Occipital lobe (tissue), 2 donors: Measurements from ENCODE around the gene RHBDL1. TPM values are rescaled to one million over a fixed set of nuclear protein-coding genes. Genes with fewer than 3 reads are reported as not detected.
A peak's percentile ranks its signal among the peaks of the same experiment; 100 is the strongest.
"Not testable (repeated sequence)": the region's sequence is repeated elsewhere in the genome, so short reads cannot be mapped to it uniquely, and the experiment has no call there.

Source experiments
- DNase-seq: peaks from one replicate; lab custom pipeline; 2025; lab: John Stamatoyannopoulos, UW
- total RNA-seq: library from RNA; depleted of rRNA; stranded (reverse); fragments of >200 nt; gene quantifications from one replicate; pipeline ENCODE4 v1.2.3, GENCODE V29; 2014

Gene RHBDL1
- total RNA-seq, 1 donor from 2014 or later: 1.4 TPM

DNA sequence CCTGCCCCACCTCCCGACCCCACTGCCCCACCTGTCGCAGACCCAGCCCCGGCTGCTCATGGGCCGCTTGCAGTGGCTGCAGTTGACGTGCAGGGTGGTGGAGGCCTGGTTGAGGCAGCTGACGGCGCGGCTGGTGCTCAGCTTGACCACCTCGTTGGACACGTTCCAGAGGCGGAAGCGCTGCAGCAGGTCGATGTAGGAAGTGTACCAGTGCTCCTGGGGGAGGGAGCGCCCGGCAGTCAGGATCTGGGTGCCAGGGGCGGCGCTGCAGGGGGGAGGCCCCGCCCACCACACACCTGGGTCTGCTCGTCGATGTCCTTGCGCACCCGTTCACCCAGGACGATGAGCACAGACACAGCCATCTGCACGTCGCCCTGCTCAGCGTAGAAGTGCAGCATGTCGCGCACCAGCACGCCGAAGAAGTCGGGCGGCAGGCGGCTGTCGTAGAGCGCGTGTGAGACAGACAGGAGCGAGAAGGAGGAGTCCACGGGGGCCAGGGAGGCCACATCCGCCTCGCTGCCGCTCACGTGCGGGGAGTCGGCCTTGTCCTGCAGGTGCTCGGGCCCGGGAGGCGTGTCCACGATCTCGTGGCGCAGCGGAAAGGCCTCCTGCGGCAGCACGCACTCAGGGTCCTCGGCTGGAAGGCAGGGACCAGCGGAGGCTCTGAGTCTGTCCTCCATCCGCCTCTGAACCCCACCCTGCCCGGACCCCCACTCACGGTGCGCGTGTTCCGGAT is 9.7 kb downstream of the RHBDL1 start:
- no peak for DNase-seq

- DNase-seq: no peak
These were observed 10.5 kb downstream of the RHBDL1 start for GRCh38 chr16:685967-686366.

DNA sequence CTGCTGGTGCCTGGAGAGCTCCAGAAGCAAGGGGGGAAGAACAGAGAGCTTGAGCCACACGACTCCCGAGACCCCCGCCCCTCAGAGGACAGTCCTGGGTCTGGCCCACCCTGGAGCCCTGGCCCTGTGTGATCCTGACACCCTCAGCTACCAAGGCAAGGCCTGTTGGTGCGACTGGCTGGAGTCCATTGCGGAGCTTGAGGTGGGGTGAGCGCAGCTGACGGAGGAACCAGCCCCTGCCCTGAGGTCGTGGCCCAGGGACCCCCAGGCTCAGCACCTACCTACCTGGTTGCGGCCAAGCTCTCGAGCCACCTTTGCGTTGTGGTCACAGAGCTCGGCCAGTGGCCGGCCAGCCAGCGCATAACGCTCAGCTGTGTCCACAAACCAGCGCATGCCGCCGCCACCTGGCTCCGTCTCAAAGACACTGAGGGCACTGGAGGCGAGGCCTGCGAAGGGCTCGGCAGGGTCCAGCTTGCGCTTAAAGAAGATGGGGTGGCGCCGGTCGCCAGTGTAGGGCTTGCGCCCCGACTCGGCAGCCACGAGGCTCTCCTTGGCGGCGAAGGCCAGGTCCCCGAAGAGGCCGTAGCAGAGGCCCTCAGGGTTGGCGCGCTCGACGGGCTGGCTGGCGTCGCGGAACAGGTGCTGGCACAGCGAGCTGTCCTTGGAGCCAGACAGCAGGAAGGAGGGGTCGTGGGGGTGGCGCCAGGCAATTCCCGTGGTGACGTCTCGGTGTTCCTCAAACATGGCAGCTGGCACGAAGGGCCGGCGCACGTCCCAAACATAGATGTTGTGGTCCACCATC is 11.2 kb downstream of the RHBDL1 start:
- no peak for DNase-seq

GRCh38 chr16:687499-687898 is 12.0 kb downstream of the RHBDL1 start:
- DNase-seq: no peak

DNA sequence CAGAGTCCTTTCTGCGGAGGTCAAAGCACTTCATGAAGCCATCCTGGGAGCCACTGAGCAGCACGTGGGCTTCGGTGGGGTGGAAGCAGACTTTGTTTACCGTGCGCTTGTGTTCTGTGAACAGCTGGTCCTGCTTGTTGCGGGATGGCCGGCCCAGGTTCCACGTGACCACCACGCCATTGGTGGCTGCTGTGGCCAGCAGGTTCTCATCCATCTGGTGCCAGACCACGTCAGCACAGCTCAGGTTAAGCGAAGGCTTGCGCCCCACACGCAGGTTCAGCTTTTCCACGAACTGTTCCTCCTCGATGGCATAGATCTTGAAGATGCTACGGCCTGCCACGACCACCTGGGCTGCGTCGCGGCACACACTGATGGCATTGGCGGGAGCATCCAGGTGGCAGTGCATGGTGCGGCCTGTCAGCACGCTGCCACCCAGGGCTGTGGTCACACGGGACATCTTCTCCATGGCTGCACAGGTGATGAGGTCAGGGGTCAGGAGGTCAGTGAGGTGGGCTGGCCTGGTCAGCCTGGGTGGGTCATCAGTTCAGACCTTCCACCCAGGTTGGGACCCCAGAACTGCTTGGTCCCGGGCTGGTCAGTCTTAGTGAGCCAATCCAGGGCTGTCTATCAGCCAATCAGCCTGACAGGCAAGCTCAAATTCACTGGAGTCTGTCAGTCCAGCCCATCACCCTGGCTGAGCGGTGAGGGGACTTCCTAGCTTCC is 13.9 kb downstream of the RHBDL1 start:
- no peak for DNase-seq

DNA sequence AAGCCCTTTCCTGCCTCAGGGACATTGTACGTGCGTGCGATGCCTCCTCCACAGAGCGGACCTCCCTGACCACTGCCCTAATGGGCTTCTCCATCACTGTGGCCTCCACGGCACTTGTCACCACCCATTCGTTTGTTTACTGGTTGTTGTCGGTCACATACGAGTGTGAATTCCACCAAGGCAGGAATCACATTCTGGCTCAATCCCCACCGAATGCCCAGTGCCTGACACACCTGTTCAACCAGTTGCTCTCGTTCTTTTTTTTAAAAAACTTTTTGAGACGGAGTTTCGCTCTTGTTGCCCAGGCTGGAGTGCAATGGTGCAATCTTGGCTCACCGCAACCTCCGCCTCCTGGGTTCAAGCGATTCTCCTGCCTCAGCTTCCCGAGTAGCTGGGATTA is 15.8 kb downstream of the RHBDL1 start:
- DNase-seq: not testable (repeated sequence)

DNA sequence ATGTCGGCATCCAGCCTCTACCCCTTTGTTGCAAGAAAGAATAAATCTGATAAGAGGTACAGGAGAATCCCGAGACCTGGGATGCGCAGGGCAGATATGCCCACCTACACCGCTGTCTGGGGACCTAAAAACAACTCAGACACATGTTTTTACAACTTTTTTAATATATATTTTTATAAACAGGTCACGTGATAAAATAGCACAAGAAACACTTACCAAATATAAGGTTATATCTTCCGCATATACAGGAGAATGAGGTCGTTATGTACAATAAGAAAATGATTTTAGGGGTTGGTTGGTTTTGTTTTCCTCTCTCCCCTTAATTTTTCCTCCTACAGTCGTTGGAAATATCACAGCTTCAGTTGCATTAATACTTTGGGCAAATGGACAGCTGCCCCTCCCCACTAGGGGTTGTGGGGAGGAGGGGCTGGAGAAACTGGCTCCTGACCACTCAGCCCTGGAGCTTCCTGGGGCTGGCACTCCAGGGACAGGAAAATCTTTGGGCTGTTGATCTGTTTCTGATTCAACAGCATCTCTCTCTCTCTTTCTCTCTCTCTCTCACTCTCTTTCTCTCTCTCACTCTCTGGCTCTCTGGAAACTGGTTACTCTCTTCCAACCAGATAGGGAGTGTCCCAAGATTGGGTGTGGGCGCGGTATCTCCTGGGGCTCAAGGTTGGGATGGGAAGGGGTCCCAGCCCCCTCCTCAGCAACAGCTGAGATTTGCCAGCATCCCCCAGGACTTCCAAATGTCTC is 17.1 kb downstream of the RHBDL1 start:
- DNase-seq: no peak

- no peak for DNase-seq
These were observed 17.9 kb downstream of the RHBDL1 start for GRCh38 chr16:693364-693763.

GRCh38 chr16:693766-694165 is 18.3 kb downstream of the RHBDL1 start:
- no peak for DNase-seq

DNA sequence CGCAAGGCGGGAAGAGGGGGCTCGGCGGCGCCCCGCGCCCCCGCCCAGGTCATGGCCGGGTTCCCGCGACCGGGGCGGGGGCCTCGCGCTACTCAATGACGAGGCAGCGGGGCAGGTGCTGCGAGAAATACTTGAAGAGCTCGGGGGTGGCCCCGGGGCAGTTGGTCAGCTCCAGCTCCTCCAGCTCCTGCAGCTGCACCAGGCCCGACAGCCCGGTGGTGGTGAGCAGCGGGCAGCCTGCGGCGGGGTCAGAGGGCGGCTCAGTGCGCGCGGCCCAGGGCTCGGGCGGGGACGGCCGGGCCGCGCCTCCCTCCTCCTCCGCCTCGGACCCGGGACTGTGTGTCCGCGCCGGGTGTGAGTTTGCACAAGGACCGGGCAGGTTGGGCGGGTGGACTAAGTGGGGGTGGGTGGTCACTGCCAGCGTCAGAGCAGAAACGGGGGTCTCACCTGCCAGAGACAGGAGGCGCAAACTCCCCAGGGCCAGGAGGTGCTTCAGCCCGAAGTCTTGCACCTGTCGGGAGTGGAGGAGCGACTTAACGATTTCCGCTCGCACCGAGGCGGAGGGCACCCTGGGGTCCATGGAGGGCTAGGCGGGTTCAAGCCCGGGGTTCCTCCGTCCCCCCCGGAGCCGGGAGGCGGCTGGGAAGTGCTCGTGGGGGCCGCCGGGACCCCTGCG is 18.9 kb downstream of the RHBDL1 start:
- DNase-seq: no peak

DNA sequence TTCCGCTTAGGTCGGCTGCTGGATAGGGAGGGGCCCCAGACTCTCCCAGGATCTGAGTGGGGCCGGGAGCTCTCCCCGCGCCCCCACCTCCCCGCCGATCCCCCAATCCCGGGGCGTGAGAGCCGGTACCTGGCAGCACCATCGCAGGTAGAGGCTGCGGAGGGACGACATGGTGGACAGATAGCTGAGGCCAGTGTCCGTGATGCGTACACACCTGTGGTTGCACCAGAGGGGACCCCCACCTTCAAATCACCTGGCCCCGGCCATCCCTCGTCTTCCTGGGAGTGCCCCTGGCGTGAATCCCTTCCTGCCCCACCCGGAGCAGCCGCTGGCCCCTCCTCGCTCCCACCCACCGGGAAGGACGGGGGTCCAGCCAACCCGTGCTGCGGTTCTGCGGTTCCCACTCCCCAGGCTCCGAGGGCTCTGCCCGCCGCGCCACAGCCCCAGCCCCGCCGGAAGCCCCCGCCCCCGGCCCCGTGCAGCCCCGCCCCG is 19.4 kb downstream of the RHBDL1 start:
- DNase-seq: no peak

DNA sequence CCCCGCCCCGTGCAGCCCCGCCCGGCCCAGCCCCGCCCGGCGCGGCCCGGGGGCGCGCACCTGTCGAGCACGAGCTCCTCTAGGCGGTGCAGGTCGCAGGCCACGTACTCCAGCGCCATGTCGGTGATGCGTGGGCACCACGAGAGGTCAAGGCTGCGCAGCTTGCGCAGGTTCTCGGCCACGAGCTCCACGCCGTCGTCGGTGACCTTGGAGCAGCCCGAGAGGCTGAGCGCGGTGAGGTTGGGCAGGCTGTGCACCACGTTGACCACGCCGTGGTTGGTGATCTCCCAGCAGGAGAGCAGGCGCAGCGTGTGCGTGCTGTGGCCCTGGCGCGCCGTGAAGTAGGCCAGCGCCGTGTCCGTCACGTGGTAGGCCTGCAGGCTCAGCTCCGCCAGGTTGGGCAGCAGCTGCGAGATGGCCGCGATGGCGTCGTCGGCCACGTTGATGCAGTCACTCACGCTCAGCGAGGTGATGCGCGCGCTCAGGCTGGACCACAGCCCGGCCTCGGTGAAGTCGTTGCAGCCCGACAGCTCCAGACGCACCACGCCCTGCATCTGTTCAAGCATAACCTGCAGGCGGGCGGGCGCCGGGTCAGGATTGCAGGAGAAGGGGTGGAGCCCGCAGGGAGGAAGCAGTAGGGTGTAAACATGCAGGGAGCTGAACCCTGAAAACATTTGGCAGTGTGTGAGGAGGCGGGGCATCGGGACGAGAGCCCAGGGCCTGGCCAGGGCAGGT is 20.1 kb downstream of the RHBDL1 start:
- peak; percentile 43 for DNase-seq

DNA sequence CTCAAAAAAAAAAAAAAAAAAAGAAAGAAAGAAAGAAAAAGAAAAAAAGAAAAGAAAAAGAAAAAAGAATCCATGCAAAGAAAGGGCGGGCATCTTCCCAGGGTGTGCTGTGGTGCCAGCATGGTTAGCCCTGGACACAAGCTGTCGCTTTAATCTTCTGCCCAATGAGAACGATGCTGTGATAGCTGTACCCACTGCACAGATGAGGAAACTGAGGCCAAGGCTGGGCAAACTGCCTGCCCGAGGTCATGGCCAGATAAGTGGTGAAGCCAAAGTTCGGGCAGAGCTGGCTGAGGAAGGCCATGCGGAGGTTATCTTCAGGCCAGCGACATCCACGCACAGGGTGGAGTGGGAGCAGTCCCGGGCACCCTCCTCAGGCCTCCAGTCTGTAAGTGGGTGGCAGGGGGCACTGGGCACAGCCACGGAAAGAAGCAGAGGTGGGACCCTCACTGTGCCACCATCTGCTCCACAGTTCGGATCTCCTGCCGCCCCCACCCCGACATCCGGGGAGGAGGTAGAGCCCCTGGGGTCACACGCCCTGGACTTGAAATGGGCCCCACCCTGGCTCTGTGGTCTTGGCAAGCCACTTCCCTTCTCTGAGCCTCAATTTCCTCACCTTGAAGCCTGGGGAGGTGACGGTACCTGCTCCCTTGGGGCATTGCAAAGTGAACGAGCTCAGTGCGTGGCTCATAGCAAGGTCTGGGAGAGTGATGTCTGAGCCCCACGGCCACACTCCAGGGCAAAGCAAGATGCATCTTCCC is 23.6 kb downstream of the RHBDL1 start:
- DNase-seq: no peak

GRCh38 chr16:700684-701584 is 25.5 kb downstream of the RHBDL1 start:
- no peak for DNase-seq

DNA sequence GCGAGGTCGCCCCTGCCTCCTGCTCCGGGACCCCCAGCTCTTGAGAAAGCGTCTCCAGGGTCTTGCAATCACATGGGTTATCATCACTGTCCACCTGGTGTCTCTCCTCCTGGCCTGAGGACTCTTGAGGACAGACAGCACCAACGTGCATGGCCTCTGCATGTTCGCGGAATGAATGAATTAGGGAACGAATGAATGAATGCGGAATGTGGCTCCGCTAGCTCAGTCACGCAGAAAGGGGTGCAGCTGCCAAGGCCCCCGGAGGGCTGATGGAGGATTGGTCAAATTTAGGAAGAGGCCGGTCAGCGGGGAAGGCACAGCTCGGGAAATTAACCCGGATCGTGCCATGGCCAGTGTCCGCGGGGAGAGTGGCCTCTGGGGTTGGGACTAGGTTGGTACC is 26.9 kb downstream of the RHBDL1 start:
- DNase-seq: no peak

- no peak for DNase-seq
These were observed 27.9 kb downstream of the RHBDL1 start for GRCh38 chr16:703406-703805.

- no peak for DNase-seq
These were observed 28.6 kb downstream of the RHBDL1 start for GRCh38 chr16:704047-704446.
